H1 (cell line): ENCODE data around the gene USH2A. TPM values are rescaled to one million over a fixed set of nuclear protein-coding genes. Genes with fewer than 3 reads are reported as not detected.

Experiments used
- CTCF ChIA-PET: fragments of 300-600 bp; sonication (Branson Sonifier 250); formaldehyde crosslinking; loops from one replicate; lab custom pipeline; 2021; ENCODE audit not compliant: partially characterized antibody; lab: Charles Lee
- POLR2A ChIA-PET: fragments of 300-600 bp; sonication (Branson Sonifier 250); formaldehyde crosslinking; loops from one replicate; lab custom pipeline; 2021; ENCODE audit warnings: inconsistent platforms; ENCODE audit not compliant: partially characterized antibody; lab: Charles Lee
- DNase-seq, 2 experiments: peaks; one replicate each; pipeline versions ENCODE4 v3.0.0 to v3.0.0-alpha.2; 2010 to 2022; ENCODE audit warnings: low spot score in 2 of 2, low read depth in 1 of 2, mixed read lengths in 1 of 2
- FAIRE-seq: peaks from 2 replicates; lab custom pipeline; 2011; peaks lifted over from hg19 to GRCh38; lab: Jason Lieb, UNC
- H2AFZ ChIP-seq: 2 replicates; pipeline ENCODE4 v1.8.1; 2012; ENCODE audit warnings: low read length, inconsistent platforms
- H2AK5ac ChIP-seq: 2 replicates; pipeline ENCODE4 v1.6.1; 2013; ENCODE audit warnings: low read depth, low read length
- H2BK120ac ChIP-seq: replicated peaks from 2 replicates; pipeline ENCODE3; 2013; ENCODE audit warnings: low read depth, low read length, inconsistent platforms
- H2BK12ac ChIP-seq: 2 replicates; pipeline ENCODE4 v1.6.1; 2013; ENCODE audit warnings: low read depth, low read length
- H2BK15ac ChIP-seq: 2 replicates; pipeline ENCODE4 v1.6.1; 2013; ENCODE audit warnings: low read length
- H2BK20ac ChIP-seq: 2 replicates; pipeline ENCODE4 v1.6.1; 2013; ENCODE audit warnings: low read length
- H2BK5ac ChIP-seq: 2 replicates; pipeline ENCODE4 v1.6.1; 2013; ENCODE audit warnings: low read depth, low read length
- H3K14ac ChIP-seq: 2 replicates; pipeline ENCODE4 v1.6.1; 2013; ENCODE audit warnings: inconsistent platforms; ENCODE audit not compliant: insufficient read length
- H3K18ac ChIP-seq: 2 replicates; pipeline ENCODE4 v1.6.1; 2013; ENCODE audit warnings: low read length; ENCODE audit errors: extremely low read depth
- H3K23ac ChIP-seq: 2 replicates; pipeline ENCODE4 v1.6.1; 2013; ENCODE audit warnings: inconsistent platforms; ENCODE audit not compliant: insufficient read length
- H3K23me2 ChIP-seq: 2 replicates; pipeline ENCODE4 v1.6.1; 2013; ENCODE audit warnings: low read depth, low read length
- H3K27ac ChIP-seq: 2 replicates; pipeline ENCODE4 v1.6.1; 2011; ENCODE audit warnings: low read depth, low read length, inconsistent platforms
- H3K27me3 ChIP-seq, 4 experiments: replicated peaks in 1 of 4; 1 replicate in 1 of 4; 2 replicates in 3 of 4; pipeline versions ENCODE4 v1.6.1 to v1.8.1; 2011 to 2013; ENCODE audit warnings: low read length in 3 of 4, mild to moderate bottlenecking in 3 of 4, inconsistent platforms in 2 of 4, mixed read lengths in 2 of 4, moderate library complexity in 1 of 4; ENCODE audit not compliant: control insufficient read depth in 3 of 4, insufficient read depth in 3 of 4; ENCODE audit errors: extremely low read depth in 1 of 4
- H3K36me3 ChIP-seq, 4 experiments: 2 replicates each; pipeline versions ENCODE4 v1.6.1 to v1.8.1; 2011 to 2013; ENCODE audit warnings: mild to moderate bottlenecking in 4 of 4, low read length in 3 of 4, moderate library complexity in 2 of 4, control low read depth in 1 of 4, inconsistent platforms in 1 of 4; ENCODE audit not compliant: insufficient read depth in 4 of 4, control insufficient read depth in 2 of 4
- H3K4ac ChIP-seq: replicated peaks from 2 replicates; pipeline ENCODE3; 2013; ENCODE audit warnings: low read length, low read depth, mixed read lengths, inconsistent platforms; ENCODE audit not compliant: insufficient read length
- H3K4me1 ChIP-seq, 4 experiments: replicated peaks in 1 of 4; 1 replicate in 1 of 4; 2 replicates in 3 of 4; pipeline versions ENCODE4 v1.6.1 to v1.8.1; 2011 to 2013; ENCODE audit warnings: low read length in 3 of 4, inconsistent platforms in 2 of 4, mixed read lengths in 1 of 4; ENCODE audit not compliant: insufficient read depth in 4 of 4, control insufficient read depth in 3 of 4
- H3K4me2 ChIP-seq, 2 experiments: 2 replicates each; pipeline versions ENCODE4 v1.6.1 to v1.8.1; 2011 to 2013; ENCODE audit warnings: low read depth in 2 of 2, low read length in 2 of 2, control low read depth in 1 of 2, inconsistent platforms in 1 of 2, mild to moderate bottlenecking in 1 of 2; ENCODE audit not compliant: insufficient read depth in 1 of 2
- H3K4me3 ChIP-seq, 4 experiments: fragments of 200-600, 300-600 bp in 1 of 4; sonication (generic), shearing (Covaris generic), sonication (Bioruptor Twin) in 1 of 4; 2 replicates each; pipeline versions ENCODE4 v1.5.1 to v1.8.1; 2011 to 2016; ENCODE audit warnings: low read length in 4 of 4, low read depth in 3 of 4, control low read depth in 2 of 4, inconsistent platforms in 2 of 4, mild to moderate bottlenecking in 2 of 4, mixed read lengths in 1 of 4, moderate library complexity in 1 of 4; ENCODE audit not compliant: insufficient read depth in 2 of 4; ENCODE audit errors: extremely low read depth in 1 of 4
- H3K56ac ChIP-seq: replicated peaks from 2 replicates; pipeline ENCODE3; 2013; ENCODE audit warnings: low read depth, mild to moderate bottlenecking, mixed read lengths, low read length, inconsistent platforms; ENCODE audit not compliant: insufficient read length
- H3K79me1 ChIP-seq: 2 replicates; pipeline ENCODE4 v1.6.1; 2013; ENCODE audit warnings: low read depth, low read length, control low read depth
- H3K79me2 ChIP-seq, 2 experiments: 2 replicates each; pipeline versions ENCODE4 v1.6.1 to v1.8.1; 2012 to 2013; ENCODE audit warnings: low read length in 2 of 2, mild to moderate bottlenecking in 2 of 2, inconsistent platforms in 1 of 2; ENCODE audit not compliant: insufficient read depth in 2 of 2, control insufficient read depth in 1 of 2
- H3K9ac ChIP-seq, 4 experiments: replicated peaks in 1 of 4; 1 replicate in 1 of 4; 2 replicates in 3 of 4; pipeline versions ENCODE4 v1.6.1 to v1.8.1; 2011 to 2013; ENCODE audit warnings: low read depth in 3 of 4, low read length in 3 of 4, control low read depth in 2 of 4, mild to moderate bottlenecking in 2 of 4, moderate library complexity in 2 of 4, inconsistent platforms in 1 of 4; ENCODE audit errors: extremely low read depth in 1 of 4
- H3K9me3 ChIP-seq, 2 experiments: 2 replicates each; pipeline versions ENCODE4 v1.6.1 to v1.8.1; 2012 to 2013; ENCODE audit warnings: mild to moderate bottlenecking in 2 of 2, moderate library complexity in 2 of 2, control low read depth in 1 of 2, inconsistent platforms in 1 of 2, low read depth in 1 of 2, low read length in 1 of 2, mixed read lengths in 1 of 2; ENCODE audit not compliant: insufficient read depth in 2 of 2
- H4K20me1 ChIP-seq, 2 experiments: replicated peaks in 1 of 2; 2 replicates each; pipeline versions ENCODE3 to v1.8.1; 2011 to 2013; ENCODE audit warnings: inconsistent platforms in 2 of 2, low read length in 2 of 2, mild to moderate bottlenecking in 1 of 2; ENCODE audit not compliant: insufficient read depth in 2 of 2, control insufficient read depth in 1 of 2
- H4K5ac ChIP-seq: 2 replicates; pipeline ENCODE4 v1.6.1; 2013; ENCODE audit warnings: low read length, low read depth, mixed read lengths, inconsistent platforms; ENCODE audit not compliant: insufficient read length
- H4K8ac ChIP-seq: 2 replicates; pipeline ENCODE4 v1.8.0; 2013; ENCODE audit warnings: mild to moderate bottlenecking, moderate library complexity, low read length, inconsistent platforms; ENCODE audit not compliant: insufficient read depth; ENCODE audit errors: extremely low read depth
- H4K91ac ChIP-seq: replicated peaks from 2 replicates; pipeline ENCODE3; 2013; ENCODE audit warnings: low read length, mixed read lengths, inconsistent platforms; ENCODE audit not compliant: insufficient read length
- RAD21 ChIP-seq, 2 experiments: IDR thresholded peaks in 1 of 2; conservative IDR thresholded peaks in 1 of 2; 2 replicates each; pipeline ENCODE4 v1.6.1; 2011; ENCODE audit warnings: low read depth in 2 of 2, low read length in 2 of 2, improper control_type of control experiment in 1 of 2, inconsistent platforms in 1 of 2, mild to moderate bottlenecking in 1 of 2, moderate library complexity in 1 of 2
- WGBS, 2 experiments: shearing (Covaris generic) in 1 of 2; methylation state at CpG; one replicate each; pipeline versions ENCODE4 v1.1.6 to v1.1.7; 2013 to 2015; ENCODE audit warnings: low lambda C conversion rate in 2 of 2, mixed read lengths in 2 of 2, inconsistent platforms in 1 of 2, low coverage in 1 of 2, missing lambda C conversion rate in 1 of 2; ENCODE audit not compliant: insufficient replicate concordance in 2 of 2, insufficient coverage in 1 of 2, insufficient read length in 1 of 2; ENCODE audit errors: extremely low coverage in 1 of 2, missing lambda C conversion rate in 1 of 2; 5-methylcytosine and 5-hydroxymethylcytosine counted together
- polyA plus RNA-seq, 7 experiments: library from polyadenylated mRNA; depleted of rRNA in 3 of 7; stranded (reverse) in 5 of 7; unstranded in 2 of 7; fragments of >200 nt in 5 of 7; fragments of 200-250 nt in 2 of 7; gene quantifications; 1 replicate in 5 of 7; 2 replicates in 1 of 7; 4 replicates in 1 of 7; pipeline versions ENCODE4 v1.2.1 to v1.2.3, GENCODE V29; 2011 to 2013; ENCODE audit warnings: missing spikeins in 2 of 7, mixed read lengths in 2 of 7
- total RNA-seq: library from RNA; stranded (reverse); fragmentation: NEBNext Ultra II Directional; extraction: Animal tissue kit (Norgen Biotek cat#: 25700); gene quantifications from 2 replicates; pipeline ENCODE4 v1.2.1, GENCODE V29; 2021
- TF ChIP-seq, protein P1 (sequence below): IDR thresholded peaks from 2 replicates; pipeline ENCODE4 v1.6.1; 2011; ENCODE audit warnings: low read depth, mild to moderate bottlenecking, low read length; ENCODE audit not compliant: insufficient read depth
- TF ChIP-seq, protein P2 (sequence below), 3 experiments: IDR thresholded peaks; 1 replicate in 2 of 3; 2 replicates in 1 of 3; pipeline versions ENCODE4 v1.5.1 to v1.6.1; 2011; ENCODE audit warnings: low read length in 3 of 3, mild to moderate bottlenecking in 3 of 3, inconsistent platforms in 2 of 3, low read depth in 1 of 3, moderate library complexity in 1 of 3; ENCODE audit not compliant: insufficient read depth in 1 of 3; ENCODE audit errors: control extremely low read depth in 1 of 3
- TF ChIP-seq, protein P3 (sequence below): IDR thresholded peaks from 2 replicates; pipeline ENCODE4 v1.6.1; 2012; ENCODE audit warnings: inconsistent platforms

The USH2A gene
- total and polyA plus RNA-seq, 2 of the 8 experiments (the other 6 are each of a cell fraction or from before 2014, with no cell fraction given): 0.02 to 0.17 TPM

DNA sequence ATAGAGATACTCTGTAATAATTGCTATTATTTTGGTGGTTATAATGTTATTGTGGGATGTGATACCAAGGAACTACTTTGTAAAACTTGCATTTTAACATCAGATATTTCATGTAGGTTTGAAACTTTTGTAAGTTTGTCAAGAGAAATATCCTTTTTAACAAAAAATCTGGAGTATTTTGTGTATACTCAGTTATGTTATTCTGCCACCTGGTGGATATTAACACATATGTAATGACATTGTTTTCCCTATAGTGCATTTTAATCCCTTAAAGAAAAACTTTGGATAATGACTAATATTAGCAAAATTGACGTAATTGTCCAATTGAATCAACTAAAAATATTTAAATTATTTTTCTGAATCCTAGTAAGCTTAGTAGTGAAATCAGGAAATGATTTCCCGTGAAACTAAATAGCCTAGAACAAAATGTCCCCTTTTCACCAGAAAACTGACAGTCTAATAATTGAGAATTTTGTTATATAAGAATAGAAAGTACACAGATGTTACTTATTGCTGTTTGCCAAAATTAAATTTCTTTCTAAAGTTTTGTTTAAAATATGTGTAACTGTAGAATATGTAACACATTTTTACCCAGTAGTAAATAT is 816.6 kb downstream of the USH2A start:
- DNase-seq: no peak
- CTCF ChIA-PET: interaction anchor here (0.6 to 1.5 kb wide), 4 partner anchors 12 to 64 kb away, joined by 3 read pairs; no protein-coding TSS in a partner anchor
- Histone ChIP-seq H3K23me2 (no peaks in the 10 kb centered on the region), H3K79me2 (no peaks in the 10 kb centered on the region), H3K4me2 (no peak overlapping the region), H2BK5ac (no peak overlapping the region), H3K14ac (no peak overlapping the region), H3K18ac (no peak overlapping the region), H2AK5ac (no peak overlapping the region), H2BK20ac (no peak overlapping the region), H2BK12ac (no peak overlapping the region)
- TF ChIP-seq, protein P1, sequence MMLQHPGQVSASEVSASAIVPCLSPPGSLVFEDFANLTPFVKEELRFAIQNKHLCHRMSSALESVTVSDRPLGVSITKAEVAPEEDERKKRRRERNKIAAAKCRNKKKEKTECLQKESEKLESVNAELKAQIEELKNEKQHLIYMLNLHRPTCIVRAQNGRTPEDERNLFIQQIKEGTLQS: no peak
- TF ChIP-seq, protein P2, sequence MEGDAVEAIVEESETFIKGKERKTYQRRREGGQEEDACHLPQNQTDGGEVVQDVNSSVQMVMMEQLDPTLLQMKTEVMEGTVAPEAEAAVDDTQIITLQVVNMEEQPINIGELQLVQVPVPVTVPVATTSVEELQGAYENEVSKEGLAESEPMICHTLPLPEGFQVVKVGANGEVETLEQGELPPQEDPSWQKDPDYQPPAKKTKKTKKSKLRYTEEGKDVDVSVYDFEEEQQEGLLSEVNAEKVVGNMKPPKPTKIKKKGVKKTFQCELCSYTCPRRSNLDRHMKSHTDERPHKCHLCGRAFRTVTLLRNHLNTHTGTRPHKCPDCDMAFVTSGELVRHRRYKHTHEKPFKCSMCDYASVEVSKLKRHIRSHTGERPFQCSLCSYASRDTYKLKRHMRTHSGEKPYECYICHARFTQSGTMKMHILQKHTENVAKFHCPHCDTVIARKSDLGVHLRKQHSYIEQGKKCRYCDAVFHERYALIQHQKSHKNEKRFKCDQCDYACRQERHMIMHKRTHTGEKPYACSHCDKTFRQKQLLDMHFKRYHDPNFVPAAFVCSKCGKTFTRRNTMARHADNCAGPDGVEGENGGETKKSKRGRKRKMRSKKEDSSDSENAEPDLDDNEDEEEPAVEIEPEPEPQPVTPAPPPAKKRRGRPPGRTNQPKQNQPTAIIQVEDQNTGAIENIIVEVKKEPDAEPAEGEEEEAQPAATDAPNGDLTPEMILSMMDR (IDR thresholded peaks at IDR 0.05; ENCODE audit: control extremely low read depth in 1 of 3, insufficient read depth in 1 of 3, low read depth in 1 of 3, low read length in 3 of 3): peak in 1 of 3 experiments; percentile 13; a peak in 2 of 4 replicates
- TF ChIP-seq, protein P3, sequence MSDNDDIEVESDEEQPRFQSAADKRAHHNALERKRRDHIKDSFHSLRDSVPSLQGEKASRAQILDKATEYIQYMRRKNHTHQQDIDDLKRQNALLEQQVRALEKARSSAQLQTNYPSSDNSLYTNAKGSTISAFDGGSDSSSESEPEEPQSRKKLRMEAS: no peak
- TF ChIP-seq RAD21 (IDR thresholded peaks at IDR 0.05 in 1 of 2, conservative IDR thresholded peaks at IDR 0.05 in 1 of 2; ENCODE audit: low read depth in 2 of 2, low read length in 2 of 2): peak in 1 of 2 experiments; percentile 18; a peak in 1 of 4 replicates
- TF ChIP-seq, all 59 proteins: peak for 2
- Histone ChIP-seq H3K79me1 (no peaks in the 10 kb centered on the region), H3K9me3 (no peaks in the 10 kb centered on the region), H3K4me1 (peaks cover 0 to 2% (median 0%) of the 10 kb centered on the region in 4 experiments; a peak in 1 of 7 replicates), H3K4me3 (no peak overlapping the region), H4K91ac (no peak overlapping the region), H3K9ac (no peak overlapping the region), H3K4ac (no peak overlapping the region), H2AFZ (no peak overlapping the region), H2BK120ac (no peak overlapping the region), H3K27me3 (no peaks in the 10 kb centered on the region), H3K36me3 (peaks cover 0 to 58% (median 11%) of the 10 kb centered on the region in 4 experiments; a peak in 5 of 8 replicates), H2BK15ac (no peak overlapping the region), H3K27ac (no peak overlapping the region), H4K5ac (no peak overlapping the region), H4K20me1 (no peaks in the 10 kb centered on the region), H4K8ac (no peak overlapping the region), H3K23ac (no peak overlapping the region), H3K56ac (no peak overlapping the region)
- WGBS, 2 experiments: 96% methylated on average over 2 of the region's 2 CpGs; no CpG with 5 or more reads in 1 of the 2 experiments
- FAIRE-seq: no peak
- POLR2A ChIA-PET: no interaction called here
